HG03469 (cell line): ENCODE measurements around the gene MEF2C.
A peak's percentile ranks its signal among the peaks of the same experiment; 100 is the strongest.
"Not testable (repeated sequence)": the region's sequence is repeated elsewhere in the genome, so short reads cannot be mapped to it uniquely, and the experiment has no call there.

ENCODE experiments used
- ATAC-seq: cut with Tn5 transposase; IDR thresholded peaks from one replicate; pipeline ENCODE4 v1.9.1; 2021; ENCODE audit warnings: mild to moderate bottlenecking, moderate library complexity, moderate number of reproducible peaks; ENCODE audit not compliant: unreplicated experiment

Gene MEF2C

DNA sequence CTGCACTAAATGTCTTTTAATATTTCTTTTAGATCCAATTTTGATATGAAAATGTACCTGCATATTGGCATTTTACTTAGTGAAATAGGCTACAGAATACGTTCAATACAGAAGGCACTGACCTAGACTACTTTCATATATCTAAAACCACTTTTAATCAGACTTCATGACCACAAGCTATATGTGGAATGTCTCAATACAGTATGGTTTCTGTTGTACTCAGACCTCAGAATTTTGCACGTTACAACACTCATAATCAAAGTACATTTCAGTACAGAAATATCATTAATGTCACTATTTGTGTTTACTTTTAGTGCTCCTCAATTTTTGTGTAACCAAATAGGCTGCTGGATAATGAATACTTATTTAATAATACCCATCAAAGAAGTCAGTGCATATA is 74.8 kb downstream of the MEF2C start:
- ATAC-seq = peak; percentile 80

DNA sequence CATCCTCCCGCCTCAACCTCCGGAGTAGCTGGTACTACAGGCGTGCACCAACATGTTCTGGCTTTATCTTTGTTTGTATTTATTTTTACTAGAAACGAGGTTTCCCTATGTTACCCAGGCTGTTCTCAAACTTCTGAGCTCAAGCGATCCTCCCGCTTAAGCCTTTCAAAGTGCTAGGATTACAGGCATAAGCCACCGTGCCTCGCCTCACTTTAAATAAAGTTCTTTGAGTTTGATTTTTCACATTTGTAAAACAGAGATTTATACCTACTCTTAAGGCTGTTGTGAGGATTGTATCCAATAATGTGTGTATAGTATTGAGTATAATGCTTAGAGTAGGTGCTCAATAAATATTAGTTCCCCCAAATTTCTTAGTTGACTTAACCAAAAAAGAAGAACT is 75.7 kb downstream of the MEF2C start:
- no peak for ATAC-seq

DNA sequence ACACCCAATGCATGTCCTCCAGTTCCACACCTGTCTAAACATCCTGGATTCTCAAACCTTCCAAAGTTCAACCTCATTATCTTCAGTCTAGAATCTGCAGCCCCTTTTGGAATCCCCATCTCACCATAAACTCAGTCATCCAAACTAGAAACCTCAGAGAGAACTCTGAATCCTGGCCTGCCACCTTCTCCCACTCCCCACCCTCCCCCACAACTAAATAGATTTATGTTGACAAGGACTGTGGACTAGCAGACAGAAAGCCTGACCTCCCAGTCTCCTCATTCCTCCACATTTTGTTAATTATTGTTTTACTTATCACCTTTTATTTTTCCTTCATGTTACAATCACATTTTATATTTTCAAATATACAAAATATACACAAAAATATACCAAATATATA is 76.6 kb downstream of the MEF2C start:
- no peak for ATAC-seq

DNA sequence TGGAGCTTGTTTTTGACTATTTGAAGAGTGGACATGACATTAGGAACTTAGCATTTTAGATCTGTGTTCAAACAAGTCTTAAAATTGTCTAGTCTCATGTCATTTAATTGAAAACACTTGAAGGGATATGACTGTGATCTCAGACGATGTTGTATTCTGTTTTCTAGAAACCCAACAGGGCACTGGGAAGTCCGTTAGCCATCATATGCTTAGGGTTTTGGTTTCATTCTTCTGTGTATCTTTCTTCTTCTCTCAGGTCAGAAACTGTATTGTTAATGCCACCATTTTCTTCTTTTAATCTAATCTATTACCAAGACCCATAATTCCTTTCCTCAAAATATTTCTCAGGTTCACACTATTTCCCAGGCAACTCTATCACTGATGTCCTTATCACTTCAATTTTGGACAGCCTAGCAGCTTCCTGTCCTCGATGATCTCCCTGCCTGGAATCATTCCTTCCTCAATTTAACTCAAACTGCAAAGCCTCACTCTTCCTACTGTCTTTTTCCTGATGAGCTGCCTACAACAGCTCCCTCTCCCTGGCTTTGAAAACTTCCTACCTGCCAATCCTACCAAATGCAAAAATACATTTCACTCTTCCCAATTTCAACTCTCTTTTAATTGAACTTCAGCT is 77.7 kb downstream of the MEF2C start:
- no peak for ATAC-seq

DNA sequence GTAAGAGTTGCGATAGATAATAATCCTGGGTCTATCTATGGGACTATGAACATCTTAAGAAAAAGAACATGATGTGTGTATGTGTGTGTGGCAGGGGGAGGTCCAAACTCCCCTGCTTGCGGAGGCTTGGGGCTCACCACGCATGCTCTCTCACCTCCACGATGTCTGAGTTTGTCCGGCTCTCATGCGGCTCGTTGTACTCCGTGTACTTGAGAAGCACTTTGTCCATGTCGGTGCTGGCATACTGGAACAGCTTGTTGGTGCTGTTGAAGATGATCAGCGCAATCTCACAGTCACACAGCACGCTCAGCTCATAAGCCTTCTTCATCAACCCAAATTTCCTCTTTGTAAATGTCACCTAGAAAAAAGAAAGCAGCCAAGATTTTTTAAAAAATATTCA is 78.5 kb downstream of the MEF2C start:
- no peak for ATAC-seq

DNA sequence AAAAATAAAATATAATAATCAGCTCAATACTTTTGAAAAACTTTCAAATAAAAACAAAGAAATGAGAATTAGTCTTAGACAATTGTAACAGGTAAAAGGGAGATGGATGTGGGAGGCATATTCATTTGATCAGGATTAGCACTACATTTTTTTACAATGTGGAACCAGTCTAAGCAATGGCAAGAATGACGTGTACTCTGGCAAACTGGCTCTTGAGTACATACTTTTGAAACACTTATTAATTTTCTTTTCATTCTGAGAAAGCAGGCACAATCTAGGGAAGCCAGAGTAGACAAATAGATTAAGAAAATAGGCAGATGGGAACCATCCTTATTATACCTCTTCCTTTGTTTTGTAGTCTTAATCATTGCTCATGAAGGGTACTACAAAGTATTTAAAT is 79.7 kb downstream of the MEF2C start:
- no peak for ATAC-seq

DNA sequence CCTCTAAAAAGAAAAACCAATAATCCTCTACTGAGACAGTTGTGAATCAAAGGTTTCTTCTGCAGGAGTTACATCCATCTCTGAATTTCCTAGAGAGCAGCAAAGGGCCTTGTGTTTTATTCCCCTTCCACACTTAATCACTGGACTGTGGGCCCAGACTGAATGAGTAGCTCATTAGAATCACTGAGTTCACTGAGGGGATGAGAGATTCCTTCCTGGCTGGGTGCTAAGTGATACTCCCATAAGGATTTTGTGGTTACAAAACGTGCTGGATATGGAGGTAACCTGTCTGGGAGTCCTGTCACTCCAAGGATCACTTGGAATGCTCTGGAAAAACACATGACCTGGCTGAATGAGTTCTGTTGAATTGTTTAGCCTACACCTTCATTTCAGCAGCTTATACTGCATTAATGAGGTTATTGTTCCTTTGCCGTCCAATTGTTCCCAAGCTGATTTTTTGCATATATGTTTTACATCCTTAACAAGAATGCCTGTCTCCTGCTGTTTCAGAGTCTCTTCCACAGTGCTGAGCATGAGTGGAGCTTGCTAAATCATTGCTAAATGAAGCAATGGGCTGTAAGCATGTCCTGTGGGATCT is 82.9 kb downstream of the MEF2C start:
- ATAC-seq = no peak

DNA sequence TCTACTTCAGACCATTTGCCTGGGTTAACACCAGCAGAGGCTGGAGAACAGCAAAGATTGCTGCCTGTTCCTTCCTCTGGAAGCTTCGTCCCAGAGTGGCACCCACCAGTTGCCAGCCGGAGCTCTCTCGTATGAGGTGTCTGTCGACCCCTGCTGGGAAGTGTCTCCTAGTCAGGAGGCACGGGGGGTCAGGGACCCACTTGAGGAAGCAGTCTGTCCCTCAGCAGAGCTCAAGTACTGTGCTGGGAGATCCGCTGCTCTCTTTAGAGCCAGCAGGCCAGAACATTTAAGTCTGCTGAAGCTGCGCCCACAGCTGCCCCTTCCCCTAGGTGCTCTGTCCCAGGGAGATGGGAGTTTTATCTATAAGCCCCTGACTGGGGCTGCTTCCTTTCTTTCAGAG is 84.1 kb downstream of the MEF2C start:
- not testable (repeated sequence) for ATAC-seq

DNA sequence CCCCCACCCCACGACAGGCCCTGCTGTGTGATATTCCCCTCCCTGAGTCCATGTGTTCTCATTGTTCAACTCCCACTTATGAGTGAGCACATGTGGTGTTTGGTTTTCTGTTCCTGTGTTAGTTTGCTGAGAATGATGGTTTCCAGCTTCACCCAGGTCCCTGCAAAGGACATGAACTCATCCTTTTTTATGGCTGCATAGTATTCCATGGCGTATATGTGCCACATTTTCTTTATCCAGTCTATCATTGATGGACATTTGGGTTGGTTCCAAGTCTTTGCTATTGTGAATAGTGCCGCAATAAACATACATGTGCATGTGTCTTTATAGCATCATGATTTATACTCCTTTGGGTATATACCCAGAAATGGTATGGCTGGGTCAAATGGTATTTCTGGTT is 89.2 kb downstream of the MEF2C start:
- not testable (repeated sequence) for ATAC-seq

DNA sequence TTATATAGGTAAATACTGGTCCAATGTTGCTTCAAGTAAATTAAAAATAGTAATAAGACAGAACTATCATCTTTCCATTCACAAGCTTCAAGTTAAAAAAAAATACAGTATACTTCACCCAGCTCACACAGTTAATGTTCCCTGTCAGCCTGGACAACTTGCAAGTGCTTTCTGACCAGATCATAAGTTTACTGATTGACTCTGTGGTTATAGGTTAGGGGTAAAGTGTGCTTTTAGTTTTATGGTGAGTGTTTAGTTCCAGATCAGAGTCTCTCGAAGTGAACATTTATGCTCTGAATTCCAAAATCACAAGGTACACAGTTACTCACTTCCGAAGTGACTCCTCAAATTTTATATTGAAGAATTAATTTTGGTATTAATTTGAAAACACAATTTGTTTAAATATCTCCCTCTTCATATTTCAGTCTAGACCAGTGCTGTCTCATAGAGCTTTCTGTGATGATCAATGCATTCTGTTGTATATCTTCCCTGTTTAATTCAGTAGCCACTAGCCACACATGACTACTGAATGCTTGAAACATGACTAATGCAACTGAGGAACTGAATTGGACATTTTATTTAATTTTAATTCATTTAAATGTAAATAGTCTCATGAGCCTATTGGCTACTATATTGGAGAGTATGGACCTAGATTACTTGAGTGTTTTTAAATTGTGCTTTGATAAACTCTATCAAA is 90.7 kb downstream of the MEF2C start:
- peak; percentile 77 for ATAC-seq

DNA sequence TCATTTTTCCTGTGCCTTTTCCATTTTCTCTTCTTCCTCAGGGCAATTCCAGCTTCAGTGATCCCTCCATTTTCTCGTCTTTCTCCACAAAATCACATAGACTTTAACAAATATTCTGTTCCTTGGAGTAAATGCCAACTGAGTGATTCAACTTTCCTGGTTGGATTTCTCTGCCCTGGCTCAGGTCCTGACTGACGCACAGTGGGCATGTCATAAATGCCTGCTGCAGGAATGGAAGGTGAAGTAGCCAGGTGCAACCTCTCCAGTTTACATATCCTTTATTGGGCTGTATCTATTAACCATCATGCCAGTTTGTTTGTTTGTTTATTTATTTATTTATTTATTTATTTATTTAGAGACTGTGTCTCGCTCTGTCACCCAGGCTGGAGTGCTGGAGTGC is 95.1 kb downstream of the MEF2C start:
- no peak for ATAC-seq

DNA sequence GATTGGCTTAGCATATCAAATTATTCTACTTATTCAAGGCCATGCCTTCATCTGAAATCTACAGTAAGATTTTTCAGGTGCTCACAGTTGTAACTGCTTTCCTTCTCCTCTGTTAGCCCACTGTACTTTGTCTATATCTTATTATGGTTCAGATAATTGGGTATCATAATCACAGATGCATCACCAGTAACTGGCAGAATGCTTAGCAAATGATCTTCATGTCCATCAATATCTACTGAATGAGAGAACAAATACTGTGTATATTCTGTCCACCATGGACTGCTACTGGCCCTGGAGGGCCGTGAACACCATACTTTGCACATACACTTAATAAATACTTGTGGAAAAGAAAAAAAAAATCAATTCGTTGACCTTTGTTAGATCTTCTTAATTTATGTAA is 96.2 kb downstream of the MEF2C start:
- no peak for ATAC-seq

DNA sequence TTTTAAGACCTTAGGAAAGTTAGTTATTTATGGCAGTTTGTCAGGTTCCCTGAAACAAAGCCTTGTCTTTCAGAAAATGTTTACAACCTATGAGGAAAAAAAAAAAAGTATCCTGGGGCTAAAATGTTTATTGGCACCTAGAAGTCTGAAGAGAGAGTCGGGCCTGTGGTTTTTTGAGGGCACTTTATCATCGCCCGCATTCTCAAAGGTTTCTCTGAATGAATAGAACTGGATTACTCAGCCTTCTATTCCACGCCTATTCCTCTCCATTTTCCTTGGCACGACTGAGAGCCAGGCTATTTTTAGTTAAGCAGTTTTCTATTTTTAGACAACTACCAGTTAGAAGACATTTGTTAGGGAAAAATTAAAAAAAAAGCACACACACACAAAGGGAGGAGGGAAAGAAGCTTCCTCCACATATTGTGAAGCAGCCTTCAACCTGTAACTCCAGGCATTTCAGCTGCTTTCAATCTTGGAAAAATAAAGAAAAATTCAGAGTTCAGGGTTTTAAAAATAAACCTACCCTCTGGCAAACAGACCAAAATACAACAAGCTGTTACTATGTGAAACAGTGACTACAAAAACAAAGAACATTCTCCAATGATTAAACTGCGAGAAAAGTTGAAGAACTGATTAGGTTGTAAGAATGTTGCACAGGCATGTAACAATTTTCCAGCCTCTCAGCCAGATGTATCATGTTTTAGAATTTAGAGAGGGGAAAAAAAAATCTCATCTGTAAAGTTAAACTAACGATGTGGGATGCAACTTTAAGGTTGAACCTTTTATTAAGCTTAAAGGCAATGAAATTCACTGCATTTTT is 97.0 kb downstream of the MEF2C start:
- ATAC-seq = peak; percentile 30

DNA sequence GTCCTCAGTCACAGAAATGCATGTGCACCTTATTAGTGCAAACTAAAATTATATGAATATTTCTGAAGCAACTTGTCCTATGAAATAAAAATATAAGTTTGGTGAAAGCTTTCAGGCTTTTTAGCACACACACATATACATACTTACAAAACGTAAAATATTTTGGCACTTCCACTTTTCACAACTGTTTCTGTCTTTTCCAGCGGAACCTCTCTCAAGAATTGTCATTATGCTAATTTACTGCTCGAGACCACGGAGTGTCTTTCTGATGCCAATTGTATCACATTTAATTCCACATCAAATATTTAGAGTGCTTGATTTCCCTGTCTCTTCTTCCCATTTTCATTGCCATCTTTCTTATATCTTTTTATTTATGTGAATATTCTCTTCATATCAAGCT is 100.4 kb downstream of the MEF2C start:
- ATAC-seq = no peak

DNA sequence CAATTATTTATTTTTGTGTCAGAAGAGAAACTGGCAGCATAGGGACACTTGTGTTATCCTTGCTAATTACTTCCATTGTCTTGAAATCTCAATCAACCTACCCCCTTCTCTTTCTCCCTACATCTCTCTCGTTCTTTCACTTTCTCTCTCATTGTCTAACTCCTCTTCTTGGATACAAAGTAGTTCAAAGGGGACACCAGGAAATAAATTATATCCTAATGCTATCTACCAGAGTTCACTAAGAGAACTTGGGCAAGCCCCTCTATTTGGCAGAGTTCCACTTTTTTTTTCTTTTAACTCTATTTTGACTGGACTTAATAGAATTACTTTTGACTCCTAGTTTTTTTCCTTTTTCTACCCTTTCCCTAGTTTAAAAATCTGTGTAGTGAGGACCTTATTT is 102.2 kb downstream of the MEF2C start:
- ATAC-seq = no peak

DNA sequence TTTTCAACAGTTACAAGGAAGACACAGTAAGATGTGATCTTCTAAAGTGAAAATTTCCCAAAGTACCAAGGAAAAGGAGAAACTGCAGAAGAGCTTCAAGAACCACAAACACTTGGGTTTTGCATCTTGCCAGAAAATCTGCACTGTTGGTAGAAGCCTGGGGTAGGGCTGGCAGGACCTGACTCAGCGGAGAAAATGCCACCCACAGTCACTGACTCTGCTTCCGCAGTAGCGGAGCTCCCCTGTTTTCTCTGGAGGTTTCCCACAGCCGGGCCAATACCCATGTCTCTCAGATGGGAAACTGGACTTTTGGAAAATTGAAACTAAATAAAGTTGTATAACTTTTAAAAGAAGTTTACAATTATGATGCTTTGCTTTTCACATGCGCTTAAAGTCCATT is 104.2 kb downstream of the MEF2C start:
- no peak for ATAC-seq

DNA sequence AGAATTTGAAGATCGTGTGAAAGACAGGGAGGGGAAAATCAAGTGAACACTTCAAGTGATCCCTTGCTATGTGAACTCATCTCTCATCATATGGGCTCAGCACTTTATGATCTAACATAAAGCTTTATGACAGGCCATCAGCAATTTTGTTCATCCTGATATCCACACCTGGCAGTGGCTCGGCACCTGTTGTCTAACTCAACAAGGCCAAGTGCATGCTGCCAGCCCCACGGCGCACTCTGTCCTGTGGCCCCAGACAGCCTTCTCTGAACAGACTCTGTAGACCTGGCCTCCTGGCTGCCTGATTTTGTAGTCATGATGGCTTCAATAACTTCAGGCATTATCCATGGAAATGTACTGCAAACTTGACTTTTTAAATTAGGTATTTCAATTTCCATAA is 106.3 kb downstream of the MEF2C start:
- no peak for ATAC-seq

DNA sequence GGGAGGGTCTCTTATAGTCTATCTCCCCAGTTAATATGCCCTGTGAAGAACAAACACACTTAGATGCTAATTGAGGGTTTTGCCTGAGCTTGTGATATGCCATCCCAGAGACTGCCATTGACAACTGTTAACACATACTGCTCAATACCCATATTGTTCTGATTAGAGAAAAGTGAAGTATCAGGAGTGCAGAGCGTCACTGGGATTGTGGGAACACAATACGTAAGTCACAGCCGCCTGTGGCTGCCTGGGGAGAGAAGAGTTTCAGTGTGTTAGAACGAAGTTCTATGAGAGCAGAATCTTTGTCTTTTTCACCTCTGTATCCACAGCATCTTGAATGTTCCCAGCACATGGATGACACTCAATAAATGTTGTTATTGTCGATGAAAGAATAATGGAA is 110.2 kb downstream of the MEF2C start:
- ATAC-seq = no peak

DNA sequence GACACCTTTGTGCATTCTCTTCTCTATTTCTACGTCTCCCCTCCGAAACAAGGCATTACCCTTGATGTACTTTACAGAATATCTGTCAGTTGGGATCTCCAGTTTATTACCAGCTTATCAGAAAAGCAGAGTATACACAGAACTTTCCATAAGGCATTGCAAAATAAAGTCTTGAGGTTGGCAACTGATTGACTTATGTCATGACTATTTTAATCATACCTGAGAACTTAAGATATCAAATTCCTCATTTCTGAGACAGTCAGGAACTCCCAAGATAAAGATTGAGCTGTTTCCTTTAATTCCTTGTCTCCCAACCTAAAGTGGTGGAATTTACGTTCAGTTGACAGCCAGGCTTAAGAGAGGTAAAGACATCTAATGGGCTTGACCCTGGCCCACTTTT is 110.9 kb downstream of the MEF2C start:
- ATAC-seq = no peak

DNA sequence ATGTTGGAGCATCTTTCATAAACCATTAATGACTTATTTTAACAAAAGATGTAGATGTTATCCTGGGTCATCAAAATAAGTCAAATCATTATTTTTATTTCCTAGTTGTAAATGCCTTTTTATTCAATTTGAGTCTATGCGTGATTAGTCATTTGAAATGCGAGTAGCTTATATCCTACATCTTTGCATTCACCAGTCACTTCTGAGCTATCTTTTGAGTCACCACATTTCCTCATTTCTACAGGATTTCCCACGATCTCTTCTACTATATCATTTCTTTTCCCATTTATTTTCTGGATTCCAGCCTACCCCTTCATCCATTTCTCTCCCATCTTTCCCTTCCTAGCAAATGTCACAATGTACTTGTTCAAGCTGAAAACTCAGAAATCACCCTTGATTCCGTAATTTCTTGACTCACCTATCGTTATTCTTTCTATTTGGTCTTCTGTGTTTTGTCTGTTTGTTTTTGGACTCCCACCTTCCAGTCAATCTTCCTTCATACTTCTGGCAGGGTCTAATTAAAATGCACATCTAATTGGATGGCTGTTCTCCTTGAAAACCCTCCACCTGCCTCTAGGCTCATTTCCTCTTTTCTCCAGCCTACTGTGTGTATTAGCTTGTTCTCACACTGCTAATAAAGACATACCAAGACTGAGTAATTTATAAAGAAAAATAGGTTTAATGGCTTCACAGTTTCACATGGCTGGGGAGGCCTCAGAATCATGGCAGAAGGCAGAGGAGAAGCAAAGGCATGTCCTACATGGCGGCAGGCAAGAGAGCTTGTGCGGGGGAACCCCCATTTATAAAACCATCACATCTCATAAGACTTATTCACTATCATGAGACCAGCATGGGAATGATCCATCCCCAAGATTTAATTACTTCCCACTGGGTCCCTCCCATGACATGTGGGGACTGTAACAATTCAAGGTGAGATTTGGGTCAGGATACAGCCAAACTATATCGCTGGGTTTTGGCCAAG is 112.4 kb downstream of the MEF2C start:
- no peak for ATAC-seq
